GM12873 (cell line): Measurements from ENCODE around the gene SPATA46.

Source experiments
- TF ChIP-seq, protein P1 (sequence below): IDR thresholded peaks from 2 replicates; pipeline ENCODE4 v1.5.1; 2012; ENCODE audit warnings: low read depth, mild to moderate bottlenecking, moderate library complexity, low read length, control low read depth; ENCODE audit not compliant: insufficient read depth; ENCODE audit errors: missing control alignments

SPATA46 gene

DNA sequence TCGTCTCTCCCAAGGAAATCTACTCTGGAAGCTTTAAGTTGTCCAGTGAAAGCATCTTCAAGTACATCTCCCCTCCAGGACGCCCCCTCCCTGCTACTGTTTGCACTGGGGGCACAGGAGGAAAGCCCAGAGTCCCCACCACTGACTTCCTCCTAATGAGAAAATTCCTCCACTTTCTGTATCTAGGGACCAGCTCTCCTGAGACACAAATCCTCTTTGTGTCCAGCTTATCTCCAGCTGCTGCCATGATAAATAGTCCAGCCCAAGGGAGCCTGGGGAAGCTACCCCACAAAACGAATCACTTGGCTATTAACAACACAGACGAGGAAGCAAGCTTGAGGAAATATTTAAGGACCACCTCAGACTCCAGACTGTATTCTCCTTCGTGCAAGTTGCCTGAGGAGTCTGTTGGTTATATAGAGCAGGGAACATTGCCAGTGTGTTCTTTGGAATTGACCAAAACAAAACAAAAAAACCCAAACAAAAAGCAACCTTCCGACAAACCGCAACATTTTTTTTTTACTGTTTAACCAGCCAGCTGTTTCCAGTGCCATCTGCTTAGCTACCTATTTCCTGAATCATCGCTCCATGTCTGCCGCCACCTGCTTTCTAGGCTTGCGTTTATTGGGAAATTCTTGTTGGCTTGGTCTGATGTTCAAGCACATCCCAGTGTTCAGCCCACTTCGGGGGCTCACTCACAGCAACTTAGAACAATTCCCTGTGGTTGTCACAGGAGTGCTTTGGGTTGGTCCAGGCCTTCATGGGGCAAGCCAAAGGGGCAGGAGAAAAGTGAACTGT lies 12.6 kb upstream of the SPATA46 start:
- TF ChIP-seq, protein P1, sequence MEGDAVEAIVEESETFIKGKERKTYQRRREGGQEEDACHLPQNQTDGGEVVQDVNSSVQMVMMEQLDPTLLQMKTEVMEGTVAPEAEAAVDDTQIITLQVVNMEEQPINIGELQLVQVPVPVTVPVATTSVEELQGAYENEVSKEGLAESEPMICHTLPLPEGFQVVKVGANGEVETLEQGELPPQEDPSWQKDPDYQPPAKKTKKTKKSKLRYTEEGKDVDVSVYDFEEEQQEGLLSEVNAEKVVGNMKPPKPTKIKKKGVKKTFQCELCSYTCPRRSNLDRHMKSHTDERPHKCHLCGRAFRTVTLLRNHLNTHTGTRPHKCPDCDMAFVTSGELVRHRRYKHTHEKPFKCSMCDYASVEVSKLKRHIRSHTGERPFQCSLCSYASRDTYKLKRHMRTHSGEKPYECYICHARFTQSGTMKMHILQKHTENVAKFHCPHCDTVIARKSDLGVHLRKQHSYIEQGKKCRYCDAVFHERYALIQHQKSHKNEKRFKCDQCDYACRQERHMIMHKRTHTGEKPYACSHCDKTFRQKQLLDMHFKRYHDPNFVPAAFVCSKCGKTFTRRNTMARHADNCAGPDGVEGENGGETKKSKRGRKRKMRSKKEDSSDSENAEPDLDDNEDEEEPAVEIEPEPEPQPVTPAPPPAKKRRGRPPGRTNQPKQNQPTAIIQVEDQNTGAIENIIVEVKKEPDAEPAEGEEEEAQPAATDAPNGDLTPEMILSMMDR, result no peak

DNA sequence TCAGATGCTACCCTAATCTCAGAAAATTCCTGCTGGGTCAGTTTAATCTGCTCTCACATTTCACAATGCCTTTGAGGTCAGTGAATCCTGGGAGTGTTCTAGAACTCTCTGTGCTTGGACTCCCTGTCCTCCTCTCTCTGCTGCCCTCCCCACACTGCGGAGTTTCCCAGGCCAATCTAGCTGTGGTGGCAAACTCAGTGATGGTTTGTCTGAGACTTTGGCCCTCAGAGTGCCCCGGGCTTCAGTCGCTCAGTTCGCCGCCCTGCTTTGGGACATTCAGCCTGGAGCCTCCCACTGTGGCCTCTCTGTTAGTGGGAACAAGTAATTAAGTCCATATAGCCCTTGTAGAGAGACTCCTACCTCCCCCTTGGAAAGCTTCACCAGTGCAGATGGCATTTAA lies 12.0 kb upstream of the SPATA46 start:
- TF ChIP-seq, protein P1, result no peak

DNA sequence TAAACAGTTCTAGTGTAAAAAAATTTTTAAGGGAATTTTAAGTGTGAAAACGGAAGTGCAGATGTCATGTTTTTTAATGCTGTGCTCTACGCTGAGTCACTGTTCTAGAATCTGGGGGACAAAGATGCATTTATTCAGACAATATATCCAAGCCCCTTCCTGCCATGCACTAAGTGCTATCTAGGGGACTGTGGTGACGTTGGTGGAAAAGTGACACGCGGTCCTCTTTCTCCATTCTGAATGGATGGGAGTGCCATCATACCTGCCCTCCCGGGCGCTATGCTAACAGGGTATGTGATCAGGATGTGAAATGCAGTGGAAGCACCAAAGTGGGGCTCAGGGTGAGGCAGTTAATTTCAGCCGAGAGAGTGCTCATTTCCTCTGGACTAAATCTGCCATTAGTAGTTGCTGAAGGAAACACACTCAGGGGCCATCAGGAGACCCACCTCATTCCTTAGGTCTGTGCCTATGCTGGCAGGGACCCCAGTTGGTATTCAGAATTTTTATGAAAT lies 11.5 kb upstream of the SPATA46 start:
- TF ChIP-seq, protein P1, result no peak

DNA sequence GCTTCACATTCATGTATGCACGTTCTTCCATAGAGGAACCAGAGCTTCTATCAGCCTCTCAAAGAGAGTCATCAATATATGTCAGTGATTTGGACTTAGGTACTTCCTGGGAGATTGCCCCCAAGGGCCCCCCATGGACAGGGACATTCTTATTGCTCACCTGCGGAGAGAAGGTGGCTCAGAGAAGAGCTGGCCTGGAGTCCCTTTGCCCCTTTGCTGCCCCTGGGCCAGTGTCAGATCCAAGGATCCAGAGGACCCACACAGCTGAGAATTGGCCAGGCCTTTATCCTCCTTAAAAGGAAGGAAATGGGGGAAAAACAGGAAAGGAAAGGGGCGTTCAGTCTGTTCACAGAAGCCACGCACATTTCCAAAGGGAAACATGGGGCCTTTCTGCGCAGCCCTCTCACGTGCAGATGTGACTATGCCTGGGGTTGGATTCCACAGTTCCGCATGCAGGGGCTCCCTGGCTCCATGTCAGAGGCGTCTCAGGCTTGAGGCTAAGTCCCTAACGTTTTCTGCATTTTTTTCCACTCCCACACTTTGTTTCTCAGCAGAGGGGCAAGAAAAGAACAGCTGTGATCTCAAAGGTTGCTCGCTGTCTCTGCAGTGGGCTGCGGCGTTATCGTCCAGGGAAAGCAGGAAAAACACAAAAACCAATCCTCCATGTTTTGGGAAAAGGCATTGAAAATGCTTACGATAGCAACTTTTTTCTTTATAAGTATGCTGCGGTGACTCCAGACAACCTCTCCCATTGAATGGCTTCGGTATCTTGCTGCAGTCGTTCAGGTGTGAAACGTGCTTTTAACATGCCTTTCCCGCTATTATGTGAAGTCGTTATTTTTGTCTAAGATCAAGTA lies 10.8 kb upstream of the SPATA46 start:
- TF ChIP-seq, protein P1, result no peak

DNA sequence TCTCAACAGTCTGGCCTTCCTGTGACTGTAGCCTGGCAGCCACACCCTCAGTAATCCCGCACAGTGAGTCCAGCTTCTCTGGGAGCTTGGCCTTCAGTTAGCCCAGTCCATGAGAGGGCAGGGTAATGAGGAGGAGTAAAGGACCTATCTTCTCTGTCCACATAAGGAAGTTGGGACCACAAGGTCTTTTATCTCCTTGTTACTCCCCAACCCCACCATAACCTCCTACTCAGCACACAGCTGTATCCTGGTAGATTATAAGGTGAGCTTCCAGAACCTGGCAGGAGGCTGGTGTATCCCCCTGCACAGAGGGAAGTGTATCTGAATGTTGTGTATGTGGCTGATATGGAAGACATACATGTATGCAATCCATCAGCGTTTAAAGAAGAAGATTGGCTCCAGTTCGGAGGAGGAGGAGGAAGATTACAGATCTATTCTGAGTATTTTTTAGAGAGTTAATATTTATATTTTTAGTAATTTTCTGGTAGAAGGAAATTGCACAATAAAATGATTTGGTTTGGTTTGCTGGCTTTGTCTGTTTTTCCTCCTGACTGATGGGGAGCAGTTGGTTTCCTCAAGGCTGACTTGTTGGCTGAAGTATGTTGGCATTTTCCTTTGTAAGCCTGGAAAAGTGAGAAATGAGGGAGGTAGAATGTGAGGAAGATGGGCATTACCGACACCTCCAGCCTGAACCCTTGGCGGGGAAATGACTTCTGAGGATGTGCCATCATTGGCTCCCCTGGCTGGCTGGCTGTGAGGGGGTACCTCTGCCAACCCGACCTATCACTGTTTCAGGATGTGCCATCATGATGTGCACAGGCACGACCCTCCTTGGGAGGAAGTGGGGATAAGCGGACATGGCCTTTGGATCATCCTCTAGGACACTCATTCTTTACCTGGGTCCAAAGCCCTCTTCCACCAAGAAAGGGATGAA lies 9.9 kb upstream of the SPATA46 start:
- TF ChIP-seq, protein P1, result no peak

DNA sequence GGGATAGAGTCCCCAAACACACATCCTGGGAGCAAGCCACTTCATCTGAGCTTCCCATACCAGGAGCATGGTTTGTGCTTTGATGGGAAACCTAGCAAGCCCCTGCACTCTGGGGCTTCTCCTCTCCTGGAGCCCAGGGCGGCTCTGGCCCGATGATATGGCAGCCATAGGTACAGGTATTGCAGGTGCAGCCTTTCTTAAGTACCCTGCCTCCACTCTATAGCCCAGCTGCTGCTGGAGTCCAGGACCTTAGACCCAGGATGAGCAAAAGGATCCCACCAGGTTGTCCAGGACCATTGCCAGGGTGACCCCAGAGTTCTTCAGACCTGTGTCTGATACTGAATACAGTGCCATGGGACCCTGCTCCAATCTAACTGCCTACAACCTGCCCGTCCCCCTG lies 9.0 kb upstream of the SPATA46 start:
- TF ChIP-seq, protein P1, result no peak
